ENCODE measurements around the gene C9orf50. TPM values are rescaled to one million over a fixed set of nuclear protein-coding genes. Genes with fewer than 3 reads are reported as not detected.
A peak's percentile ranks its signal among the peaks of the same experiment; 100 is the strongest.
"Not testable (repeated sequence)": the region's sequence is repeated elsewhere in the genome, so short reads cannot be mapped to it uniquely, and the experiment has no call there.

The C9orf50 gene
- total and polyA plus RNA-seq, 2 experiments from 2014 or later, result not detected

GRCh38 chr9:129664746-129665388 is 44.0 kb upstream of the C9orf50 start:
- no peaks in the 10 kb centered on the region for H3F3A ChIP-seq (replicated peaks; ENCODE audit: low read depth)
- H3K4me2 ChIP-seq, result peak overlapping the region; percentile 90
- peaks cover 12% of the 10 kb centered on the region for H3K4me1 ChIP-seq (ENCODE audit: insufficient read depth)
- TF ChIP-seq EZH2 (IDR thresholded peaks at IDR 0.05; ENCODE audit: low read depth, unreplicated experiment) (peak; percentile 59), CREB1 (CRISPR knock-in tag; IDR thresholded peaks at IDR 0.05; ENCODE audit: low read depth) (no peak), EZH2phosphoT487 (IDR thresholded peaks at IDR 0.05; ENCODE audit: unreplicated experiment) (no peak)
- peak overlapping the region; percentile 71 for H3K4me3 Mint-ChIP-seq
- peak; percentile 48 for DNase-seq (ENCODE audit: low spot score)
- no peaks in the 10 kb centered on the region for H4K20me1 ChIP-seq (replicated peaks; ENCODE audit: insufficient read depth)
- no peaks in the 10 kb centered on the region for H3K9me2 ChIP-seq (ENCODE audit: insufficient read depth)
- peak overlapping the region; percentile 96 for H2AFZ ChIP-seq
- H3K4me1 Mint-ChIP-seq, result peaks cover 13% of the 10 kb centered on the region
- H3K36me3 Mint-ChIP-seq (ENCODE audit: low read depth), result no peaks in the 10 kb centered on the region
- H3K27me3 Mint-ChIP-seq (ENCODE audit: insufficient read depth, low read depth, poor library complexity), result peaks cover 37% of the 10 kb centered on the region
- no peak overlapping the region for H3K27ac Mint-ChIP-seq
- H3K27ac ChIP-seq (ENCODE audit: low read depth), result no peak overlapping the region
- peak; percentile 56 for ATAC-seq
- H3K9me3 Mint-ChIP-seq, result no peaks in the 10 kb centered on the region
- H3K4me3 ChIP-seq, result peak overlapping the region; percentile 72
- peaks cover 24% of the 10 kb centered on the region for H3K27me3 ChIP-seq (ENCODE audit: insufficient read depth)
- H3K79me2 ChIP-seq (replicated peaks; ENCODE audit: insufficient read depth), result no peaks in the 10 kb centered on the region
- no peaks in the 10 kb centered on the region for H3K36me3 ChIP-seq (ENCODE audit: insufficient read depth)

GRCh38 chr9:129662239-129662638 is 41.3 kb upstream of the C9orf50 start:
- H3K27ac Mint-ChIP-seq, H3K4me3 Mint-ChIP-seq, ATAC-seq: not testable (repeated sequence)

GRCh38 chr9:129661029-129661428 is 40.1 kb upstream of the C9orf50 start:
- no peaks in the 10 kb centered on the region for H3K36me3 ChIP-seq (ENCODE audit: insufficient read depth)
- Mint-ChIP-seq H3K4me3 (no peak overlapping the region), H3K27me3 (ENCODE audit: insufficient read depth, low read depth, poor library complexity) (peaks cover 24% of the 10 kb centered on the region), H3K27ac (no peak overlapping the region), H3K36me3 (ENCODE audit: low read depth) (no peaks in the 10 kb centered on the region), H3K4me1 (peaks cover 5% of the 10 kb centered on the region; the same call in 2 of the 3 replicates), H3K9me3 (no peaks in the 10 kb centered on the region)
- H3K27me3 ChIP-seq (ENCODE audit: insufficient read depth), result peaks cover 24% of the 10 kb centered on the region
- H4K20me1 ChIP-seq (replicated peaks; ENCODE audit: insufficient read depth), result no peaks in the 10 kb centered on the region
- no peak overlapping the region for H3K27ac ChIP-seq (ENCODE audit: low read depth)
- H3K4me3 ChIP-seq, result no peak overlapping the region
- no peak for DNase-seq (ENCODE audit: low spot score)
- no peaks in the 10 kb centered on the region for H3K79me2 ChIP-seq (replicated peaks; ENCODE audit: insufficient read depth)
- no peaks in the 10 kb centered on the region for H3F3A ChIP-seq (replicated peaks; ENCODE audit: low read depth)
- H2AFZ ChIP-seq, result no peak overlapping the region
- ATAC-seq, result no peak
- H3K4me1 ChIP-seq (ENCODE audit: insufficient read depth), result peaks cover 6% of the 10 kb centered on the region
- no peak overlapping the region for H3K4me2 ChIP-seq
- no peaks in the 10 kb centered on the region for H3K9me2 ChIP-seq (ENCODE audit: insufficient read depth)
- TF ChIP-seq POLR2AphosphoS5 (IDR thresholded peaks at IDR 0.05; ENCODE audit: low read depth) (no peak), ZNF331 (CRISPR knock-in tag; IDR thresholded peaks at IDR 0.05; ENCODE audit: low read depth) (no peak), CTCF (conservative IDR thresholded peaks at IDR 0.05; ENCODE audit: low read depth in 2 of 2) (no peak), NANOG (IDR thresholded peaks at IDR 0.05; ENCODE audit: borderline replicate concordance) (no peak), ZNF114 (CRISPR knock-in tag; IDR thresholded peaks at IDR 0.05) (no peak), ETS1 (IDR thresholded peaks at IDR 0.05) (no peak), CREB1 (CRISPR knock-in tag; IDR thresholded peaks at IDR 0.05; ENCODE audit: low read depth) (no peak), EZH2 (IDR thresholded peaks at IDR 0.05; ENCODE audit: low read depth, unreplicated experiment) (no peak)

More at GRCh38 chr9:129662239-129662638, 41.3 kb upstream of the C9orf50 start:
- H3K9me2 ChIP-seq (ENCODE audit: insufficient read depth); H3K4me1 ChIP-seq (ENCODE audit: insufficient read depth); H4K20me1 ChIP-seq (replicated peaks; ENCODE audit: insufficient read depth); H3K27ac ChIP-seq (ENCODE audit: low read depth); H3K4me2 ChIP-seq; H2AFZ ChIP-seq; H3K36me3 Mint-ChIP-seq (ENCODE audit: low read depth); H3K36me3 ChIP-seq (ENCODE audit: insufficient read depth); H3F3A ChIP-seq (replicated peaks; ENCODE audit: low read depth); H3K4me3 ChIP-seq; H3K9me3 Mint-ChIP-seq; DNase-seq (ENCODE audit: low spot score); H3K79me2 ChIP-seq (replicated peaks; ENCODE audit: insufficient read depth); H3K4me1 Mint-ChIP-seq: not testable (repeated sequence)
- H3K27me3 Mint-ChIP-seq (ENCODE audit: insufficient read depth, low read depth, poor library complexity), result peaks cover 32% of the 10 kb centered on the region
- H3K27me3 ChIP-seq (ENCODE audit: insufficient read depth), result peaks cover 24% of the 10 kb centered on the region

All from GM23338 (cell line).